Measurements from ENCODE around the gene EPGN.

EPGN gene

GRCh38 chr4:74308215-74308614 lies at the start of gene EPGN:
EPGN (plus strand) TSS chr4:74308470; CDS start chr4:74308534, 64 bp downstream.
- no peak for DNase-seq (ENCODE audit: low read depth)

- DNase-seq (ENCODE audit: low read depth): no peak
Observed at GRCh38 chr4:74258963-74259362, 49.3 kb upstream of the EPGN start.

GRCh38 chr4:74260036-74260435 lies 48.2 kb upstream of the EPGN start:
- no peak for DNase-seq (ENCODE audit: low read depth)

GRCh38 chr4:74262522-74262921 lies 45.7 kb upstream of the EPGN start:
- DNase-seq (ENCODE audit: low read depth): no peak

- DNase-seq (ENCODE audit: low read depth): no peak
Observed at GRCh38 chr4:74263551-74263950, 44.7 kb upstream of the EPGN start.

- no peak for DNase-seq (ENCODE audit: low read depth)
Observed at GRCh38 chr4:74266081-74266480, 42.2 kb upstream of the EPGN start.

- DNase-seq (ENCODE audit: low read depth): no peak
Observed at GRCh38 chr4:74267998-74268606, 40.2 kb upstream of the EPGN start.

- DNase-seq (ENCODE audit: low read depth): no peak
Observed at GRCh38 chr4:74268643-74269042, 39.6 kb upstream of the EPGN start.

- DNase-seq (ENCODE audit: low read depth): no peak
Observed at GRCh38 chr4:74278490-74278889, 29.8 kb upstream of the EPGN start.

GRCh38 chr4:74279716-74280115 lies 28.6 kb upstream of the EPGN start:
- no peak for DNase-seq (ENCODE audit: low read depth)

- no peak for DNase-seq (ENCODE audit: low read depth)
Observed at GRCh38 chr4:74282926-74283325, 25.3 kb upstream of the EPGN start.

- DNase-seq (ENCODE audit: low read depth): no peak
Observed at GRCh38 chr4:74283614-74284013, 24.7 kb upstream of the EPGN start.

GRCh38 chr4:74284053-74284452 lies 24.2 kb upstream of the EPGN start:
- DNase-seq (ENCODE audit: low read depth): no peak

GRCh38 chr4:74287164-74287563 lies 21.1 kb upstream of the EPGN start:
- no peak for DNase-seq (ENCODE audit: low read depth)

- DNase-seq (ENCODE audit: low read depth): no peak
Observed at GRCh38 chr4:74287791-74288190, 20.5 kb upstream of the EPGN start.

GRCh38 chr4:74291471-74291870 lies 16.8 kb upstream of the EPGN start:
- DNase-seq (ENCODE audit: low read depth): no peak

GRCh38 chr4:74292111-74292870 lies 16.0 kb upstream of the EPGN start:
- no peak for DNase-seq (ENCODE audit: low read depth)

- no peak for DNase-seq (ENCODE audit: low read depth)
Observed at GRCh38 chr4:74293558-74293957, 14.7 kb upstream of the EPGN start.

- DNase-seq (ENCODE audit: low read depth): no peak
Observed at GRCh38 chr4:74294681-74295080, 13.6 kb upstream of the EPGN start.

- DNase-seq (ENCODE audit: low read depth): no peak
Observed at GRCh38 chr4:74297539-74297938, 10.7 kb upstream of the EPGN start.

GRCh38 chr4:74304095-74304625 lies 4.1 kb upstream of the EPGN start:
- no peak for DNase-seq (ENCODE audit: low read depth)

GRCh38 chr4:74305000-74305399 lies 3.3 kb upstream of the EPGN start:
- DNase-seq (ENCODE audit: low read depth): no peak

- DNase-seq (ENCODE audit: low read depth): no peak
Observed at GRCh38 chr4:74307170-74307569, 1.1 kb upstream of the EPGN start.

- no peak for DNase-seq (ENCODE audit: low read depth)
Observed at GRCh38 chr4:74309223-74309622, 953 bp downstream of the EPGN start.

Data from activated gamma-delta T cell treated with anti-CD3 and anti-CD28 coated beads, Interleukin-2, amount 50 U/mL, for 16 hours (primary cell).